GM15510 (cell line): Measurements from ENCODE around the gene USP47.

Experiments
- POLR2A ChIP-seq: IDR thresholded peaks from 3 replicates; pipeline ENCODE4 v1.6.1; 2011; ENCODE audit warnings: borderline replicate concordance; ENCODE audit not compliant: insufficient read length; ENCODE audit errors: extremely low read depth

Gene USP47

GRCh38 chr11:11995601-11996000 lies 153.8 kb downstream of the USP47 start:
- TF ChIP-seq POLR2A, result no peak

GRCh38 chr11:11996321-11997048 lies 154.7 kb downstream of the USP47 start:
- TF ChIP-seq POLR2A, result no peak

GRCh38 chr11:11997049-11997322 lies 155.2 kb downstream of the USP47 start:
- no peak for TF ChIP-seq POLR2A

DNA sequence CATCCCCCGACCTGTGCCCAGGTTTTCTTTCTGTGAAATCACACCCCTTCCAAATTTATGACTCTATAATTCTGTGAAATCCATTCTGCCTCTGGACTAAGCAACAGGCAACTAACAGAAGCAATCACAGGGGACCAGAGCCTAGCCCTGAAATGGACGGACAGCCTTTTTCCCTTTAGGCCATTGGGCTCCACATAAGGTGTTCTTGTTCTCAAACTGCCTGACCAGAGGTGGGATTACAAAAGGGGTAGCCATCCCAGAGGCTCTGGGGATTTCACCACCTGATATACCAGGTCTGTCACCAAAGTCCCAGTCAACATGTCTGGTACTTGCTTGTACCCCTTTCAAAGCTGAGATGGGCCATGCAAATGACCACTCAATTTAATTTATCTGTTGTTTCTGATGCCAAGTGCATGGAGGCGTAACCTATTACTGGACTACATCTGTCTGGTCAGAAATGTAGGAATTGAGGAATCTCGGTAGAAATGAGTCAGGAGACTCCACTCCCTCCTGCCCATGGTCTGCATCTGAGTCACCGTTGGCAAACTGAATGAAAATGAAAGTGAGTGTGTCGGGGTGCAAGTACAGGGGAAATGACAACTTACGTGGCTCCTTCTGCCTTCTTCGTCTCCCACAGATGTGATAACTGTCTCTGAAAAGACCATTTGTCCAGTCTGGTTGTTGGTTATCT lies 156.5 kb downstream of the USP47 start:
- TF ChIP-seq POLR2A, result no peak

DNA sequence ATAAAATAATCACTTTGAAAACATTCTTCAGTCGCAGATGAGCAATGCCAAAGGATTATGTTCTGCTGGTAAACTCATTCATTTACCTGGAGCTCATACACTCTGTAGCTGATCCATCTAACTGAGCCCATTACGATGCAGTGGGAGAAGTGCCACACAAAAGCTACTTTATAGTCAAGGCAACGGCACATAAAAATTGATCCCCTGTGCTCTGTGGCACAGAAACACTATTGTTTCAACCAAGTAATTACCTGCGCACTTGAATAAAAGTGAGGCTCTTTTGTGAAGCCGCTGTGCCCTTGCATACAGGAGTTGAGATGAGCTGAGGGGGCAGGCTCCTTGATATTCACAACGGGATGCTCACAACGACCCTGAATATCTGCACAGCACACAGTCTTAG lies 159.4 kb downstream of the USP47 start:
- no peak for TF ChIP-seq POLR2A

GRCh38 chr11:12003336-12003735 lies 161.6 kb downstream of the USP47 start:
- no peak for TF ChIP-seq POLR2A

DNA sequence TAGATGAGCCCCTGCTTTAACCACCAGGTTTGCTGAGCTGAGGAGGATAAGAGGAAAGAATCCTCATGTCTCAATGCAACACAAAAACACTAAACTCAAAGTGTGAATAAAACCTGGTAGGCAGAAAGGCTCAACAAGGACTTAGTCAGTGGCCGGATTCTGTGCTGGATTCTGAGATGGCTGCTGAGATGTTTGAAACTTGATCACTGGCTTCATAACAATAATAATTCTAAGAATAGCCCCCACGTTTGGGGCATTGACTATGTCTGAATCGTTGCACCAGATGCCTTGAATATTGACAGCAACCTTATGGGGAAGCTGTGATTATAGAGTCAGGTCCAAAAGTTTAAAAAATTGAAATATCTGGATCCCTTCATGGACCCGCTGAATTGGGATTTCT lies 162.0 kb downstream of the USP47 start:
- no peak for TF ChIP-seq POLR2A

DNA sequence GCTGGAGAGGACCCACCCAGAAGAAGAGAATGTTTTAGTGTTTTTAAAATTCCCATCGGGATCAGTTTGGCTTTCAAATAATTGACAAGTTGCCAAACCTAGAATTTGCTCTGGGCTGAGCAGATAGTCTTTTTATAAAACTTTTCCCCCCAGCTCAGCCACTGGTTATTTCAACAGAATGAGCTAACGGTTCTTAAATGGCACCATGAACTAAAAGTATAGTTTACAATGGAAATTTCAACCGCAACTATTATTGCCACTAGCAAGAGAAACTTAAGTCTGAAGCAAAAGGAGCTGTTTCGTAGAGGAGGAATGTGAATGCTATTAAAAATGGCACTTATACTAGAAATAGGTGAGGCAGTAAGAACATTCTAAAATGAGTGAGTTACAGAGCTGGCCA lies 163.3 kb downstream of the USP47 start:
- TF ChIP-seq POLR2A, result no peak

GRCh38 chr11:12005476-12005875 lies 163.7 kb downstream of the USP47 start:
- TF ChIP-seq POLR2A, result no peak

DNA sequence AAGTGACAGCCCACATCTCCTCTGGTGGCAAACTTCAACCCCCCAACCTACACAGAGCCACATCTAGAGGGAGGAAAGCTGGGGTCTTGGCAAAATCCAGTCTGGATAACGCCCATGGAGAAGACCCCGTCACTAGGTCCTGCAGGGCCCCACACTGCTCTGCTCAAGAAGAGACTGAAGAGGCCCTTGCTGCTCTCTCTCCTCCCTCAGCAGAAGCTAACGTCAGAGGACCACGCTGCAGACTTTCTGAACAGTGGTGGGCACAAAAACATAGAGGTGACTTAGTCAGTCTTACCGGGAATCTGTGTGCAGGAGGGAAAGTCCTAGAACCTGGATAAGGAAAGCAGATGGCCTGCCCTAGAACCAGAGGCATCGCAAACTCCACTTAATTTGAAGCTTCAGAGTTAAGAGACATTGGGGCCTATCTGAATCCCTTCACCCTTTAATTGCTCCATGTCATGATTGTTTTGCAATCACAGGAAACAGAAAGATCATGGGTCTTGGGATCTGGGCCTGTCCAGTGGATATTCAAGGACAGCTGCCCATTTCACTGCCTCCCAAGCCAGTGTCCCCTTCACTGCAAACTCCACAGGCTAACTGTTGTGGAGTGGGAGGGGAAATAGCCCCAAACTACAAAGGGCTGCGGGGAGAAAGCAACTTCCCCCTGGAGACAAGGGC lies 164.9 kb downstream of the USP47 start:
- TF ChIP-seq POLR2A, result no peak

- no peak for TF ChIP-seq POLR2A
Observed at GRCh38 chr11:12007230-12007593, 165.4 kb downstream of the USP47 start.

DNA sequence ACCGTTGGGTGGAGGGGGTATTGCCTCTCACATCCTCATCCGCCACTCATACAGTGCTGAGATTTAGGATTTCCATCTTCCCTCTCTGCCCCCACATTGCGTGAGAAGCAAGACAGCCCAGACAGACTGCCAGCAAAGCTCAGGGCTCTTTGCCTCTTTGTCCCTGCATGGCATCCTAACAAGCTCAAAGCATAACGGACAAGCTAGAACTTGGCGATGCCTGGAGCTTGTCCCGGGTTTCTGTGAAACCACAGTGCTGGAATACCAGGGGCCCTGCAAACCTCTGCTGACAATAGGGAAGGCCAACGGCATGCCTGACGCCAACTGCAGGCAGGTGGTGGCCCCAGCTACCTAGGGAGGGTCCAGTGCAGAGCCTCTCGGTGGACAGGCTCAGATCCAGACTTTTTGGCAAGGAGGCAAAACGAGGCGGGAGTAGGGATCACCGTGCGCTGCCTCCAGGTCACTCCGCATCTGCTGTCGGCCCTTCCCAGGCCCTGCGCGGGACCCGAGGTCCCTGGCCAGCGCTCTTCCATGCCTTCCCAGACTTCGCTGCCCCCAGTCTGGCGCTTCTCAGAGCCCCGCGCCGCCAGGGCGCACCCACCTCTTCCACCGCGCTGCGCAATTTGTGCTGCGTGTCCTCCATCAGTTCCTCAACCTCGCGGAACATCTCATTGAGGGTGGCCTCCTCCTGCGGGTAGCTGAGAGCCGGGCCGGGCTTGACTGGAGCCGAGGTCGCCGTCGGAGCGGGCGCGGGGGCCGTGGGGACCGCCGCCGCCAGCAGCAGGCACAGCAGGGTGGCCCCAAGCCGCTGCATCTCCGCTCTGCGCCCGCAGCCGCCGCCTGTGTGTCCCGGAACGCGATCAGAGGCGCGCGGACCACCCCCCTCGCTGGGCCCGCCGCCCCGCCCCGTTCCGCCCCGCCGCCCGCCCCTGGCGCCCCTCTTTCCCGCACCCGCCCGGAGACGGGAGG lies 166.3 kb downstream of the USP47 start, which contains the start of gene DKK3:
Gene DKK3, minus strand, starts transcription at position 858 of the 969 bp plus-strand sequence. Its CDS starts 44 bp downstream, at position 814.
- no peak for TF ChIP-seq POLR2A
